OCI-LY7 (cell line): ENCODE results near the gene DUSP2. TPM values are rescaled to one million over a fixed set of nuclear protein-coding genes. Genes with fewer than 3 reads are reported as not detected.

Source experiments
- BruUV-seq: library from RNA; stranded (reverse); fragments of 400-500 nt; replicated peaks from 2 replicates; lab custom pipeline; 2021; lab: Mats Ljungman, UMichigan
- CTCF ChIA-PET: fragments of 300-600 bp; sonication (Branson Sonifier 250); formaldehyde crosslinking; loops from one replicate; lab custom pipeline; 2022; ENCODE audit warnings: antibody characterized with exemption; ENCODE audit not compliant: unreplicated experiment; lab: Charles Lee
- POLR2A ChIA-PET: fragments of 300-600 bp; sonication (Branson Sonifier 250); formaldehyde crosslinking; loops from one replicate; lab custom pipeline; 2022; ENCODE audit warnings: antibody characterized with exemption; lab: Charles Lee
- DNase-seq: peaks from one replicate; pipeline ENCODE4 v3.0.0-alpha.2; 2015; ENCODE audit warnings: low spot score
- H2AFZ ChIP-seq: fragments of 200-600 bp; sonication (generic), shearing (Covaris generic); 2 replicates; pipeline ENCODE4 v1.6.1; 2014; ENCODE audit warnings: mild to moderate bottlenecking, antibody characterized with exemption, low read length, moderate library complexity
- H3K27ac ChIP-seq: fragments of 200-600 bp; sonication (generic); 2 replicates; pipeline ENCODE4 v1.5.1; 2014; ENCODE audit warnings: mixed run types, low read depth, mild to moderate bottlenecking, moderate library complexity, low read length, inconsistent platforms; ENCODE audit not compliant: poor library complexity, severe bottlenecking
- H3K36me3 ChIP-seq: fragments of 200-600 bp; sonication (generic); 2 replicates; pipeline ENCODE4 v1.6.1; 2014; ENCODE audit warnings: mild to moderate bottlenecking, antibody characterized with exemption, low read length, moderate library complexity, mixed read lengths; ENCODE audit not compliant: insufficient read depth
- H3K4me1 ChIP-seq: fragments of 200-600 bp; sonication (generic); 2 replicates; pipeline ENCODE4 v1.5.1; 2014; ENCODE audit warnings: mild to moderate bottlenecking, low read length; ENCODE audit not compliant: insufficient read depth, poor library complexity, severe bottlenecking
- H3K4me2 ChIP-seq: fragments of 200-600 bp; sonication (generic); 2 replicates; pipeline ENCODE4 v1.6.1; 2014; ENCODE audit warnings: mild to moderate bottlenecking, low read length
- H3K4me3 ChIP-seq: fragments of 200-600 bp; sonication (generic); 2 replicates; pipeline ENCODE4 v1.5.1; 2014; ENCODE audit warnings: mild to moderate bottlenecking, low read depth, low read length; ENCODE audit not compliant: poor library complexity, severe bottlenecking
- H3K79me2 ChIP-seq: fragments of 200-600 bp; sonication (generic); 2 replicates; pipeline ENCODE4 v1.6.1; 2016; ENCODE audit warnings: low read depth, mild to moderate bottlenecking, low read length, moderate library complexity, mixed read lengths; ENCODE audit not compliant: insufficient read depth
- H3K9me2 ChIP-seq: fragments of 200-600 bp; sonication (generic); 2 replicates; pipeline ENCODE4 v1.6.1; 2016; ENCODE audit warnings: mild to moderate bottlenecking, low read length, mixed read lengths; ENCODE audit not compliant: insufficient read depth
- H3K9me3 ChIP-seq: fragments of 200-600 bp; sonication (generic); 2 replicates; pipeline ENCODE4 v1.6.1; 2014; ENCODE audit warnings: mild to moderate bottlenecking, mixed run types, low read length, mixed read lengths
- H4K20me1 ChIP-seq: fragments of 200-600 bp; sonication (generic); 2 replicates; pipeline ENCODE4 v1.6.1; 2014; ENCODE audit warnings: mild to moderate bottlenecking, antibody characterized with exemption, low read length, moderate library complexity, mixed read lengths; ENCODE audit not compliant: insufficient read depth
- CTCF ChIP-seq: fragments of 200-600 bp; sonication (generic); conservative IDR thresholded peaks from 2 replicates; pipeline ENCODE4 v1.5.1; 2014; ENCODE audit warnings: mild to moderate bottlenecking, antibody characterized with exemption, low read length, moderate library complexity, mixed read lengths
- EZH2phosphoT487 ChIP-seq: fragments of 200-600 bp; sonication (generic); IDR thresholded peaks from 2 replicates; pipeline ENCODE4 v1.6.1; 2018; ENCODE audit warnings: low read depth, borderline replicate concordance, mild to moderate bottlenecking, mixed run types, antibody characterized with exemption, low read length, moderate library complexity, mixed read lengths
- intact Hi-C: fragments of 100-400 bp; cut with micrococcal nuclease; formaldehyde crosslinking; loops from one replicate; pipeline ENCODE4 v1.10.0; 2022; ENCODE audit not compliant: unreplicated experiment
- total RNA-seq, 2 experiments: library from RNA; depleted of rRNA in 1 of 2; stranded (reverse); fragments of >200 nt in 1 of 2; shearing (Covaris generic) in 1 of 2; gene quantifications; 2 replicates each; pipeline ENCODE4 v1.2.3, GENCODE V29; 2014 to 2022

DUSP2 gene
- total RNA-seq, 2 experiments from 2014 or later = 37.3 to 110 TPM

- TSS peak; percentile 94 for BruUV-seq
- ChIA-PET POLR2A (interaction anchor here (0.5 to 2.4 kb wide), 9 partner anchors 9 to 640 kb away, joined by 3 to 10 read pairs (median 5); partner anchors contain the start of gene DUSP2), CTCF (interaction anchor here (0.7 to 3.0 kb wide), 5 partner anchors 11 to 70 kb away, joined by 3 to 18 read pairs (median 3); no protein-coding TSS in a partner anchor)
- no peaks in the 10 kb centered on the region for H3K79me2 ChIP-seq
- H3K4me2 ChIP-seq = peak overlapping the region; percentile 91
- TF ChIP-seq EZH2phosphoT487 = no peak
- TF ChIP-seq CTCF = no peak
- no peaks in the 10 kb centered on the region for H3K9me2 ChIP-seq
- DNase-seq = peak; percentile 95
- H3K36me3 ChIP-seq = no peaks in the 10 kb centered on the region; the same call in 1 of the 2 replicates
- peak overlapping the region; percentile 99 for H3K27ac ChIP-seq
- H2AFZ ChIP-seq = no peak overlapping the region; the same call in 1 of the 2 replicates
- intact Hi-C loops = loop anchor here (1.0 kb wide), 1 partner anchor 18 kb away; no protein-coding TSS in a partner anchor
- H3K4me1 ChIP-seq = peaks cover 72% of the 10 kb centered on the region
- H4K20me1 ChIP-seq = no peaks in the 10 kb centered on the region
- peak overlapping the region; percentile 67 for H3K4me3 ChIP-seq
- H3K9me3 ChIP-seq = peaks cover 5% of the 10 kb centered on the region; the same call in 1 of the 2 replicates
Observed at GRCh38 chr2:96163768-96164429, 18.7 kb upstream of the DUSP2 start.

GRCh38 chr2:96163415-96163767 lies 18.2 kb upstream of the DUSP2 start:
- Histone ChIP-seq H3K4me1 (peaks cover 76% of the 10 kb centered on the region), H3K27ac (peak overlapping the region; percentile 99), H3K9me2 (no peaks in the 10 kb centered on the region), H3K36me3 (no peaks in the 10 kb centered on the region; the same call in 1 of the 2 replicates), H3K4me3 (peak overlapping the region; percentile 67), H3K9me3 (peaks cover 5% of the 10 kb centered on the region; the same call in 1 of the 2 replicates), H4K20me1 (no peaks in the 10 kb centered on the region), H3K4me2 (peak overlapping the region; percentile 91), H3K79me2 (no peaks in the 10 kb centered on the region), H2AFZ (no peak overlapping the region)
- ChIA-PET CTCF (interaction anchor here (0.7 to 3.0 kb wide), 5 partner anchors 11 to 71 kb away, joined by 3 to 18 read pairs (median 3); no protein-coding TSS in a partner anchor), POLR2A (interaction anchor here (0.6 to 2.4 kb wide), 10 partner anchors 8 to 121 kb away, joined by 3 to 10 read pairs (median 5); partner anchors contain the start of gene DUSP2)
- no TSS peak for BruUV-seq
- intact Hi-C loops = loop anchor here (1.0 kb wide), 1 partner anchor 17 kb away; no protein-coding TSS in a partner anchor
- DNase-seq = no peak
- TF ChIP-seq CTCF (no peak), EZH2phosphoT487 (no peak)
